Neural cell (in vitro differentiated cells): ENCODE results near the gene LINC01488.

Source experiments
- EZH2 ChIP-seq: fragments of 200-600, 300-800 bp; shearing (Covaris generic), sonication (generic); IDR thresholded peaks from 2 replicates; pipeline ENCODE4 v1.6.1; 2014; ENCODE audit warnings: antibody characterized with exemption, low read length, borderline replicate concordance, mild to moderate bottlenecking; ENCODE audit not compliant: insufficient read depth, poor library complexity, severe bottlenecking
- MXI1 ChIP-seq: fragments of 450-650 bp; conservative IDR thresholded peaks from 2 replicates; pipeline ENCODE4 v1.6.1; 2014; ENCODE audit warnings: antibody characterized with exemption, mild to moderate bottlenecking; ENCODE audit not compliant: poor library complexity, severe bottlenecking
- RAD21 ChIP-seq: fragments of 450-650 bp; conservative IDR thresholded peaks from 2 replicates; pipeline ENCODE4 v1.6.1; 2014; ENCODE audit warnings: antibody characterized with exemption, mild to moderate bottlenecking, moderate library complexity
- SMC3 ChIP-seq: fragments of 450-650 bp; conservative IDR thresholded peaks from 2 replicates; pipeline ENCODE4 v1.6.1; 2014; ENCODE audit warnings: antibody characterized with exemption, mild to moderate bottlenecking, moderate library complexity; ENCODE audit not compliant: poor library complexity
- TAF1 ChIP-seq: IDR thresholded peaks from 2 replicates; pipeline ENCODE4 v1.6.1; 2012; ENCODE audit warnings: low read depth
- TF ChIP-seq, protein P1 (sequence below): fragments of 450-650 bp; IDR thresholded peaks from 2 replicates; pipeline ENCODE4 v1.5.1; 2014; ENCODE audit warnings: antibody characterized with exemption, mild to moderate bottlenecking, moderate library complexity; ENCODE audit not compliant: poor library complexity, severe bottlenecking
- TF ChIP-seq, protein P2 (sequence below): IDR thresholded peaks from 2 replicates; pipeline ENCODE4 v1.6.1; 2012; ENCODE audit warnings: borderline replicate concordance

DNA sequence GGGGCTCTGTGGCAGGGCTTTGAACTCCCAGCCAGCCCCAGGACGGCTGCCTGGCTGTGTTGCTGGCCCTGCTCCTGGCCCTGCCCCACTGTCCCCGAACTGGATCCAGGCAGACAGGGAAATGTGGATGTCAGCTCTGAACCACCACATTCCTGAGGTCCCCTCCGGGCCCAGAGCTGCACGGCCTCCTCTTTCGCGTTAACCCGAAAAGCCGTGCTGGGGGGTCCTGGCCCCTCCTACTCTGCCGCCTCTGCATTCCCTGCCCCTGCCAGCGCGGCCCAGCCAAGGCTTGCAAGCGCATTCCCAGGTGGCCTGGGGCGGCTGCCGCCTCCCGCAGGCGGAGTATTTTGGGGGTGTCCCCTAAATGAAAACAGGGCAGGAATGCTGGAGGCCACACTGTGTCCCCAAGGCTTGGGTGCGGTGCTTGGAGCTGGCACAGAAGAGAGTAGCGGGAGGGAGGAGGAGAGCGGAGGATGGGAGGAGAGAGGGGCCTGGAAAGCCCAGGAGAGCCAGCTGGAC, 5.4 kb downstream of the LINC01488 start:
- TF ChIP-seq, protein P1, sequence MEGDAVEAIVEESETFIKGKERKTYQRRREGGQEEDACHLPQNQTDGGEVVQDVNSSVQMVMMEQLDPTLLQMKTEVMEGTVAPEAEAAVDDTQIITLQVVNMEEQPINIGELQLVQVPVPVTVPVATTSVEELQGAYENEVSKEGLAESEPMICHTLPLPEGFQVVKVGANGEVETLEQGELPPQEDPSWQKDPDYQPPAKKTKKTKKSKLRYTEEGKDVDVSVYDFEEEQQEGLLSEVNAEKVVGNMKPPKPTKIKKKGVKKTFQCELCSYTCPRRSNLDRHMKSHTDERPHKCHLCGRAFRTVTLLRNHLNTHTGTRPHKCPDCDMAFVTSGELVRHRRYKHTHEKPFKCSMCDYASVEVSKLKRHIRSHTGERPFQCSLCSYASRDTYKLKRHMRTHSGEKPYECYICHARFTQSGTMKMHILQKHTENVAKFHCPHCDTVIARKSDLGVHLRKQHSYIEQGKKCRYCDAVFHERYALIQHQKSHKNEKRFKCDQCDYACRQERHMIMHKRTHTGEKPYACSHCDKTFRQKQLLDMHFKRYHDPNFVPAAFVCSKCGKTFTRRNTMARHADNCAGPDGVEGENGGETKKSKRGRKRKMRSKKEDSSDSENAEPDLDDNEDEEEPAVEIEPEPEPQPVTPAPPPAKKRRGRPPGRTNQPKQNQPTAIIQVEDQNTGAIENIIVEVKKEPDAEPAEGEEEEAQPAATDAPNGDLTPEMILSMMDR, result no peak
- TF ChIP-seq TAF1 (no peak), SMC3 (no peak), MXI1 (no peak), RAD21 (no peak), EZH2 (no peak)
- TF ChIP-seq, protein P2, sequence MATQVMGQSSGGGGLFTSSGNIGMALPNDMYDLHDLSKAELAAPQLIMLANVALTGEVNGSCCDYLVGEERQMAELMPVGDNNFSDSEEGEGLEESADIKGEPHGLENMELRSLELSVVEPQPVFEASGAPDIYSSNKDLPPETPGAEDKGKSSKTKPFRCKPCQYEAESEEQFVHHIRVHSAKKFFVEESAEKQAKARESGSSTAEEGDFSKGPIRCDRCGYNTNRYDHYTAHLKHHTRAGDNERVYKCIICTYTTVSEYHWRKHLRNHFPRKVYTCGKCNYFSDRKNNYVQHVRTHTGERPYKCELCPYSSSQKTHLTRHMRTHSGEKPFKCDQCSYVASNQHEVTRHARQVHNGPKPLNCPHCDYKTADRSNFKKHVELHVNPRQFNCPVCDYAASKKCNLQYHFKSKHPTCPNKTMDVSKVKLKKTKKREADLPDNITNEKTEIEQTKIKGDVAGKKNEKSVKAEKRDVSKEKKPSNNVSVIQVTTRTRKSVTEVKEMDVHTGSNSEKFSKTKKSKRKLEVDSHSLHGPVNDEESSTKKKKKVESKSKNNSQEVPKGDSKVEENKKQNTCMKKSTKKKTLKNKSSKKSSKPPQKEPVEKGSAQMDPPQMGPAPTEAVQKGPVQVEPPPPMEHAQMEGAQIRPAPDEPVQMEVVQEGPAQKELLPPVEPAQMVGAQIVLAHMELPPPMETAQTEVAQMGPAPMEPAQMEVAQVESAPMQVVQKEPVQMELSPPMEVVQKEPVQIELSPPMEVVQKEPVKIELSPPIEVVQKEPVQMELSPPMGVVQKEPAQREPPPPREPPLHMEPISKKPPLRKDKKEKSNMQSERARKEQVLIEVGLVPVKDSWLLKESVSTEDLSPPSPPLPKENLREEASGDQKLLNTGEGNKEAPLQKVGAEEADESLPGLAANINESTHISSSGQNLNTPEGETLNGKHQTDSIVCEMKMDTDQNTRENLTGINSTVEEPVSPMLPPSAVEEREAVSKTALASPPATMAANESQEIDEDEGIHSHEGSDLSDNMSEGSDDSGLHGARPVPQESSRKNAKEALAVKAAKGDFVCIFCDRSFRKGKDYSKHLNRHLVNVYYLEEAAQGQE, result no peak
